Endothelial cell of umbilical vein (primary cell): ENCODE results near the gene INSC. TPM values are rescaled to one million over a fixed set of nuclear protein-coding genes. Genes with fewer than 3 reads are reported as not detected.

Source experiments
- BruUV-seq: library from RNA; stranded (reverse); fragments of 400-500 nt; replicated peaks from 2 replicates; lab custom pipeline; 2021; lab: Mats Ljungman, UMichigan
- CTCF ChIA-PET: fragments of 300-600, 350-600 bp; sonication (Branson Sonifier 250); formaldehyde crosslinking; loops from one replicate; lab custom pipeline; 2021; ENCODE audit warnings: antibody characterized with exemption, inconsistent platforms; lab: Charles Lee
- POLR2A ChIA-PET: fragments of 300-600, 350-600 bp; sonication (Branson Sonifier 250); formaldehyde crosslinking; loops from one replicate; lab custom pipeline; 2021; ENCODE audit warnings: antibody characterized with exemption, inconsistent platforms; lab: Charles Lee
- DNase-seq: peaks from one replicate; pipeline ENCODE4 v3.0.0-alpha.2; 2011; ENCODE audit warnings: low read depth, low spot score
- FAIRE-seq: peaks from 2 replicates; lab custom pipeline; 2011; peaks lifted over from hg19 to GRCh38; lab: Jason Lieb, UNC
- H2AFZ ChIP-seq: 2 replicates; pipeline ENCODE4 v1.6.0; 2012; ENCODE audit warnings: low read depth, low read length, control low read depth, inconsistent platforms
- H3K27ac ChIP-seq: 2 replicates; pipeline ENCODE4 v1.5.1; 2011; ENCODE audit warnings: low read depth, mild to moderate bottlenecking, control low read depth, low read length, moderate library complexity; ENCODE audit not compliant: insufficient read depth
- H3K27me3 ChIP-seq, 2 experiments: 2 replicates each; pipeline versions ENCODE4 v1.6.0 to v1.6.1; 2011; ENCODE audit warnings: low read length in 2 of 2, mixed read lengths in 1 of 2; ENCODE audit not compliant: control insufficient read depth in 2 of 2, insufficient read depth in 2 of 2
- H3K36me3 ChIP-seq, 2 experiments: 2 replicates in 1 of 2; 3 replicates in 1 of 2; pipeline ENCODE4 v1.5.1; 2011; ENCODE audit warnings: low read length in 2 of 2, mild to moderate bottlenecking in 1 of 2, moderate library complexity in 1 of 2; ENCODE audit not compliant: control insufficient read depth in 2 of 2, insufficient read depth in 2 of 2; ENCODE audit errors: extremely low read depth in 1 of 2
- H3K4me1 ChIP-seq: 3 replicates; pipeline ENCODE4 v1.5.1; 2011; ENCODE audit warnings: mild to moderate bottlenecking, low read length; ENCODE audit not compliant: control insufficient read depth, insufficient read depth; ENCODE audit errors: extremely low read depth
- H3K4me2 ChIP-seq: 2 replicates; pipeline ENCODE4 v1.6.1; 2011; ENCODE audit warnings: low read length, control low read depth, mixed read lengths; ENCODE audit not compliant: insufficient read depth
- H3K4me3 ChIP-seq, 3 experiments: fragments of 200-600 bp in 1 of 3; sonication (generic), shearing (Covaris generic) in 1 of 3; replicated peaks in 1 of 3; 2 replicates each; pipeline ENCODE4 v1.5.1; 2011 to 2016; ENCODE audit warnings: control low read depth in 3 of 3, low read length in 3 of 3, mild to moderate bottlenecking in 2 of 3, inconsistent platforms in 1 of 3, low read depth in 1 of 3, moderate library complexity in 1 of 3; ENCODE audit not compliant: insufficient read depth in 1 of 3
- H3K79me2 ChIP-seq: 2 replicates; pipeline ENCODE4 v1.6.0; 2012; ENCODE audit warnings: low read length, inconsistent platforms; ENCODE audit not compliant: control insufficient read depth, insufficient read depth
- H3K9ac ChIP-seq: replicated peaks from 2 replicates; pipeline ENCODE3; 2011; ENCODE audit warnings: low read length, control low read depth; ENCODE audit not compliant: insufficient read depth; ENCODE audit errors: extremely low read depth
- H3K9me1 ChIP-seq: replicated peaks from 3 replicates; pipeline ENCODE4 v1.6.0; 2011; ENCODE audit warnings: mild to moderate bottlenecking, low read length; ENCODE audit not compliant: control insufficient read depth, insufficient read depth; ENCODE audit errors: extremely low read depth
- H3K9me3 ChIP-seq: replicated peaks from 2 replicates; pipeline ENCODE4 v1.5.1; 2012; ENCODE audit warnings: low read length, inconsistent platforms; ENCODE audit not compliant: control insufficient read depth, insufficient read depth
- H4K20me1 ChIP-seq: replicated peaks from 2 replicates; pipeline ENCODE3; 2011; ENCODE audit warnings: mild to moderate bottlenecking, low read length; ENCODE audit not compliant: control insufficient read depth, insufficient read depth; ENCODE audit errors: extremely low read depth
- CTCF ChIP-seq, 2 donors: IDR thresholded peaks; 1 replicate in 1 of 2; 2 replicates in 1 of 2; pipeline ENCODE4 v1.5.1; 2011; ENCODE audit warnings: low read length in 2 of 2, mild to moderate bottlenecking in 2 of 2, moderate library complexity in 2 of 2, control low read depth in 1 of 2, inconsistent platforms in 1 of 2, low read depth in 1 of 2; ENCODE audit not compliant: insufficient read depth in 1 of 2; ENCODE audit errors: extremely low read depth in 1 of 2
- EZH2 ChIP-seq: IDR thresholded peaks from 2 replicates; pipeline ENCODE4 v1.6.1; 2012; ENCODE audit warnings: borderline replicate concordance, low read depth, mild to moderate bottlenecking, moderate library complexity, low read length, inconsistent platforms; ENCODE audit not compliant: severe bottlenecking
- FOS ChIP-seq: IDR thresholded peaks from 2 replicates; pipeline ENCODE4 v1.6.1; 2011; ENCODE audit warnings: mild to moderate bottlenecking, low read length, moderate library complexity, borderline replicate concordance; ENCODE audit not compliant: insufficient read depth
- GATA2 ChIP-seq: IDR thresholded peaks from 2 replicates; pipeline ENCODE4 v1.7.0; 2011; ENCODE audit warnings: low read depth, mild to moderate bottlenecking, moderate library complexity, mixed read lengths, low read length; ENCODE audit not compliant: insufficient read length, insufficient read depth
- JUN ChIP-seq: IDR thresholded peaks from 2 replicates; pipeline ENCODE4 v1.6.1; 2011; ENCODE audit warnings: borderline replicate concordance, low read depth; ENCODE audit not compliant: insufficient read length, insufficient read depth
- MYC ChIP-seq: IDR thresholded peaks from one replicate; pipeline ENCODE4 v1.6.1; 2011; ENCODE audit warnings: mild to moderate bottlenecking, low read depth, low read length
- POLR2A ChIP-seq: IDR thresholded peaks from 2 replicates; pipeline ENCODE4 v1.6.1; 2012; ENCODE audit warnings: low read depth, mild to moderate bottlenecking, control low read depth, low read length
- POLR2AphosphoS5 ChIP-seq: IDR thresholded peaks from 2 replicates; pipeline ENCODE4 v1.6.1; 2012; ENCODE audit warnings: low read depth, mild to moderate bottlenecking, control low read depth, low read length, moderate library complexity; ENCODE audit not compliant: insufficient read depth
- dilution Hi-C: fragments of 300-500 bp; cut with MboI; formaldehyde crosslinking; loops from one replicate; pipeline ENCODE4 v1.15.0; 2019; ENCODE audit warnings: low sequenced_read_pairs; ENCODE audit not compliant: extremely low pct_ligation_motif_present
- intact Hi-C: fragments of 100-400 bp; cut with micrococcal nuclease; formaldehyde crosslinking; loops from one replicate; pipeline ENCODE4 v1.10.0; 2022
- polyA plus RNA-seq, 4 experiments: library from polyadenylated mRNA; depleted of rRNA in 3 of 4; stranded (reverse) in 3 of 4; unstranded in 1 of 4; fragments of >200 nt; gene quantifications; 2 replicates each; pipeline versions ENCODE4 v1.2.1 to v1.2.3, GENCODE V29; 2011 to 2012; ENCODE audit warnings: missing spikeins in 1 of 4
- total RNA-seq: library from RNA; stranded (reverse); gene quantifications from 2 replicates; pipeline ENCODE4 v1.2.3, GENCODE V29; 2021
- TF ChIP-seq, protein P1 (sequence below): IDR thresholded peaks from 2 replicates; pipeline ENCODE4 v1.6.1; 2011; ENCODE audit not compliant: insufficient read depth, insufficient read length

Gene INSC
- total and polyA plus RNA-seq, 2 donors (not counting 3 experiments of a cell fraction or from before 2014, with no cell fraction given): not detected

DNA sequence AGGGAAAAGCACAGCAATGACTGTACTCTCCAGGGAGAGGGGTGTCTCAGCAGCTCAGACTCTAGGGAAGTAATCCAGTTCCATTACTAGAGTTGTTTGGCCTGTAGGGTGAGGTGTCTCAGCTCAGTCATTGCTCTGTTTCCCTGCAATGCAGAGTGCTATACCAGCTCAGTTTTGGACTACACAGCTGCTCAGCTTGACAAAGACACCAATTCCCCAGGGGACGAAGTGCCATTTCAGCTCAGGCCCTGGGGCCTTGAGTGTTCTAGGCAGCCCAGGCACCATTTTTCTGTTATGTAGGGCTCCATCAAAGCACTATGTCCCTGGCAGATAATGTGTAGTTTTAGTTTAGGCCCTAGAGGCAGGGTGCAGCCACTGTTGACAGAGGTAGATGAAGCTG is 23.1 kb upstream of the INSC start:
- Histone ChIP-seq H3K9ac (no peak overlapping the region), H3K4me1 (no peaks in the 10 kb centered on the region), H3K36me3 (no peaks in the 10 kb centered on the region), H3K9me1 (no peaks in the 10 kb centered on the region), H3K27ac (no peak overlapping the region), H3K9me3 (no peaks in the 10 kb centered on the region), H2AFZ (no peak overlapping the region), H4K20me1 (no peaks in the 10 kb centered on the region), H3K27me3 (no peaks in the 10 kb centered on the region), H3K79me2 (no peaks in the 10 kb centered on the region), H3K4me2 (no peak overlapping the region), H3K4me3 (no peak overlapping the region)
- ChIA-PET POLR2A (no interaction called here), CTCF (interaction anchor here (1.2 to 1.9 kb wide), 5 partner anchors 8 to 19 kb away, joined by 3 to 16 read pairs (median 7); partner anchors contain the start of gene CALCB)
- no TSS peak for BruUV-seq
- dilution Hi-C loops (no loop called here), intact Hi-C loops (no loop called here)
- no peak for FAIRE-seq
- TF ChIP-seq, protein P1, sequence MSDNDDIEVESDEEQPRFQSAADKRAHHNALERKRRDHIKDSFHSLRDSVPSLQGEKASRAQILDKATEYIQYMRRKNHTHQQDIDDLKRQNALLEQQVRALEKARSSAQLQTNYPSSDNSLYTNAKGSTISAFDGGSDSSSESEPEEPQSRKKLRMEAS: no peak
- TF ChIP-seq CTCF (IDR thresholded peaks at IDR 0.05; ENCODE audit: extremely low read depth in 1 of 2, insufficient read depth in 1 of 2, low read depth in 1 of 2, low read length in 2 of 2) (no peak), MYC (no peak), FOS (no peak), GATA2 (no peak), EZH2 (no peak), POLR2AphosphoS5 (no peak), POLR2A (no peak), JUN (no peak)
- no peak for DNase-seq
